GM19025 (cell line): ENCODE measurements around the gene PABPC4L.
"Not testable (repeated sequence)": the region's sequence is repeated elsewhere in the genome, so short reads cannot be mapped to it uniquely, and the experiment has no call there.

Experiments
- ATAC-seq: cut with Tn5 transposase; IDR thresholded peaks from one replicate; pipeline ENCODE4 v1.9.1; 2021; ENCODE audit warnings: mild to moderate bottlenecking, low read depth, moderate library complexity; ENCODE audit not compliant: unreplicated experiment

Gene PABPC4L

DNA sequence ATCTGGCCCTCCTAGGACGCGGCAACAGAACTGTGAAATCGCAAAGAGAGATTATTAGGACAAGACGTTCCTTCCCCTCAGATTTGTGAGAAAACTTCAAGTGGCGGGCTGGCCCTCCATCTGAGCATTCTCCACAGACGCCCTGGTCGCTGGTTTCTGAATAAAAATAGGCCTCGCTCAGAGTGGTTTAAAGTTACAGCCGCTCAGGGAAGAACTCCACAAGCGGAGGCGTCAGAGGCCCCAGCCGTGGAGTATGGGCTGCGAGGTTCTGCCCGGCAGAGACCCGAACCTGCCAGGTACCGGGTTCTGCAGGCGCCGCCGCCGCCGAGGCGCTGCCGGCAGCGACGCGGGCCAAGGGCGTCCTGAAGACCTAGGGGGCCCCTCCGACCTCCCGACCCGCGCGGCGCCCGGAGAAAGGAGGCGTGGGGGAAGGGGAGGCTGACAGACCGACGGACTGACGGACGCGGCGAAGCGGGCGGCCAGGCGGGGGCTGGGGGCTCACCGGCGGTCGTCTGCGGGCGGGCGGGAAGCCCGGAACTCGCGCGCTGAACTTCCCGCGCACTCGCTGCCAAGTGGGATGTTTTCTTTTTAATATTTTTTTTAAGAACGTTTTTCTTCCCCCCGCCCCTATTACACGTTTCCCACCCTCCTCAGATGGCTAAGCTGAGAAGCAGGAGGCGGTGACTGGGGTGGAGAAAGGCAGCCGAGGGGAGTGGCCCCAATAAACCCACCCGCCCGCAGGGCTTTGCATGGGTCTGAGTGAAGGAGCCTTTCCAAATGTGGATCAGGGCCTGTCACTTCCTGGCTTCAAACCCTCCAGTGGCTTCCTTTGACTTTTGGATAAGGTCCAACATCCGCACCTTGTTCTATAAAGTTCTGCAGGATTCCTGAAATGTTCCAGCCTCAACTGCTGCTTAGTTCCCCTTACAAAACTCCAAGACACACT, at the start of gene PABPC4L:
PABPC4L (minus strand) TSS at position 574 of the 946 bp plus-strand sequence. CDS start 770 bp downstream, outside the sequence.
- ATAC-seq = no peak

DNA sequence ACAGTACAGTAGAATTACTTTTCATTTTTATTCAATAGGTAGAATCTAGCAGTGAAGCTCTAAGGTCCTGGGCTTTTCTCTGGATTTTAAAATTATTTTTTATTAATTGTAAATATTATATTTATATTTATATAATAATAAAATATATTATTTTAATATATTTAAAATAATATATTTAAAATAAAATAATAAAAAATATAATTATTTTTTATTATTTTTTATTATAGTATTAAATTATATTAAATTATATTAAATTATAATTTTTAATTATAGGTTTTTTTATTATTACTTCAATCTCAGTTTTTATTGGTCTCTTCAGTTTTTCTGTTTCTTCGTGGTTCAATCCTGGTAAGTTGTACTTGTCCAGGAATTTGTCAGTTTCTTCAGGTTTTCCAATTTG, 49.7 kb upstream of the PABPC4L start:
- no peak for ATAC-seq

DNA sequence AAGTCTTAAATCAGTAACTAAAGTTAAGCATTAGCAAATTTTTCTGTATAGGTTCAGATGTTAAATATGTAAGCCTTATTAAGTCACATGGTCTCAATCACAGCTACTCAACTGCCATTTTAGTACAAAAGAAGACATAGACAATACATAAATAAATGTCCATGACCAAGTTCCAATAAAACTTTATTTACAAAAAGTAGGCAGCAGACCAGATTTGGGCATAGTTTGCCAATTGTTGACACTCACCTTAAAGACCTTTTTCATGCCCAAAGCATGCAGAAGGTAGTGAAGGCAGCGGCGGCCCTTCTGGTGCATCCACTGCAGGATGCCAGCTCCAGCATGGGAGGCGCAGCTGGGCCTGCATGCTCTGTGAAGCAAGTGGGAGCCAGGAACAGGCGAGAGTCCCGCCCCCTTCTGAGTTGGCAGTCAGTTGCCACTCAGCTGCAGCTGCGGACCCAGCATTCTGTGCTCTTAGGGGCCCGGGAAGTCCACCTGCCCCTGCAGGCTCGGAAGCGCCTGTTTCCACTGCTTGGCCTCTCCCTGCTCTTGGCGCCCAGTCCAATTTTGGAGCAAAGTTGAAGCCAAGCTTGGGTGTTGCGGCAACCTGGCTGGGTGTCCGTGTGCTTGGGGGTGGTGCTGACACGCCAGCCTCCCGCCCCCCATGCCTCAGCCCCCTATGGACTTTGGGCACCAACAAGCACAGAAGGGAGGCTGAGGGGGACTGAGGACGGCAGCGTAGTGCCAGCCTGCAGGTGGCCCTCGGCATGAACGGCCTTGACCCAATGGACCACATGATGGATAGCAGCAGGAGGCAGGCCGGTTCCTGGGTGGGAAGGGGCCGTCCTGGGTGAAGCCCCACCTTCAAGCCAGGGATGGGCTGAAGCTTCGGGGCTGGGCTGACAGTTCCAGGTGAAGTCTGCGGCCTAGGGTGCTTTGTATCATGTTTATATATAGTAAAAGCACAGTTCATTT, 42.4 kb upstream of the PABPC4L start:
- ATAC-seq = no peak

DNA sequence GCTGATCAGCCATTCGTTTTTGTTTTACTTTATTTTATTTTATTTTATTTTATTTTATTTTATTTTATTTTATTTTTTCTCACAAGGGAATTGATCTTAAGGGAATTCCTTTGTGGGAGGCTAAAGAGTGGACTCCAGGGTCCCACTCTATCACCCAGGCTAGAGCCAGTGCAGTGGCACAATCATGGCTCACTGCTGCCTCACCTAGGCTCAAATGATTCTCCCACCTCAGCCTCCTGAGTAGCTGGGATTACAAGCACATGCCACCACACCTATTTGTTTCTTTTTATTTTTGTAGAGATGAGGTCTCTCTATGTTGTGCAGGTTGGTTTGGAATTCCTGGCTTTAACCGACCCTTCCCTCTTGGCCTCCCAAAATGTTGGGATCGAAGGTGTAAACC, 17.5 kb upstream of the PABPC4L start:
- ATAC-seq = no peak

DNA sequence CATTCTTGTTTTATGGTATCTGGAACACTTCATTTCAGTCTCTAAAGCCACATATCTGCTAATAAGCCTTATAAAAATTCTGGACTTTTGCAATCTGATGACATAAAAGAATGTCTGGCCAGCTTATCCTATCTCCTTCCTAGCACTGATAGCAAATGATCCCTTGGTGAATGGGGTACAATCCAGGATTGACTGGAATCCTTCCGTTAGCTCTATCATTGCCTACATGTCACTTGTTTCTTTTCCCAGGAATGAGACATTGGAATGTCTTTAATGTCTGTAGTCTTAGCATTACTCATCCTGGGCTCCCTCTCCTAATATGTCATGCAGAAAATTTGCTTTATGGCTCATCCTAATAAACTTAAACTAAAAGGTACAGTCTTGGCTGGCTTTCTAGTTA, 14.8 kb upstream of the PABPC4L start:
- no peak for ATAC-seq

DNA sequence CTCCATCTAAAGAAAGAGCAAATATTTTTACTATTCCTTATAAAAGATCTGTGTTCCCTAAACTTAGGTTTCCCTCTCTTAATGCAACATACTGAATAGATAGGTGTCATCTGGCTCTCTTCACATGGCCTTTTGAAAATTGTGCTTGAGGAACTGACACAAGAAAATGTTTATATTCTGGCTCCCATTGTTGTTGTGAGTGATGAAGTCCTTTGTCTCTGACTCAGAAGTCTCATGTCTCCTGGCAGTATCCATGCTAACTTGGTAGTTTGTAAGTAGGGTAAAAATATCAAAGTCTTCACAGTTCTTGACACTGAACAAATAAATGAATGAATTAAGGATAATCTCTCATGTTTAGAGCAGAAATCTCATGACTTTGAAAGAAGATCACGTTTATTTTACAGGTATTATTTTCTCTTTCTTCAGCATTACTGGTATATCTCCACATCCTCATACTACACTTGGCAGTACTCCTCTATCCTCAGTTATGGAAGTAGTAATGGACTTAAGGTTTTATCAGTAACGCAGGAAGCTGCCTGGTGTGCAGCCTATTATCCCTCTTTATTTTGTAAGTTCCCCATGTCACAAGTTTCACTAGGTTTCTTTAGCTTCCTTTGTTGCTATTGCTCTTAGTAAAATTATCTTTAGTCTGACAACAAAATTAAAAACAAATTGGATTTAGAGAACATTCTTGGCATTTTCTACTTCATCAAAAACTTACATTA, 14.2 kb upstream of the PABPC4L start:
- ATAC-seq = no peak

DNA sequence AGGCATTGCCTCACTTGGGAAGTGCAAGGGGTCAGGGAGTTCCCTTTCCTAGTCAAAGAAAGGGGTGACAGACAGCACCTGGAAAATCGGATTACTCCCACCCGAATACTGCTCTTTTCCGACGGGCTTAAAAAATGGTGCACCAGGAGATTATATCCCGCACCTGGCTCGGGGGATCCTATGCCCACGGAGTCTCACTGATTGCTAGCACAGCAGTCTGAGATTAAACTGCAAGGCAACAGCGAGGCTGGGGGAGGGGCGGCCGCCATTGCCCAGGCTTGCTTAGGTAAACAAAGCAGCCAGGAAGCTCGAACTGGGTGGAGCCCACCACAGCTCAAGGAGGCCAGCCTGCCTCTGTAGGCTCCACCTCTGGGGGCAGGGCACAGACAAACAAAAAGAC, 6.4 kb upstream of the PABPC4L start:
- ATAC-seq = not testable (repeated sequence)

DNA sequence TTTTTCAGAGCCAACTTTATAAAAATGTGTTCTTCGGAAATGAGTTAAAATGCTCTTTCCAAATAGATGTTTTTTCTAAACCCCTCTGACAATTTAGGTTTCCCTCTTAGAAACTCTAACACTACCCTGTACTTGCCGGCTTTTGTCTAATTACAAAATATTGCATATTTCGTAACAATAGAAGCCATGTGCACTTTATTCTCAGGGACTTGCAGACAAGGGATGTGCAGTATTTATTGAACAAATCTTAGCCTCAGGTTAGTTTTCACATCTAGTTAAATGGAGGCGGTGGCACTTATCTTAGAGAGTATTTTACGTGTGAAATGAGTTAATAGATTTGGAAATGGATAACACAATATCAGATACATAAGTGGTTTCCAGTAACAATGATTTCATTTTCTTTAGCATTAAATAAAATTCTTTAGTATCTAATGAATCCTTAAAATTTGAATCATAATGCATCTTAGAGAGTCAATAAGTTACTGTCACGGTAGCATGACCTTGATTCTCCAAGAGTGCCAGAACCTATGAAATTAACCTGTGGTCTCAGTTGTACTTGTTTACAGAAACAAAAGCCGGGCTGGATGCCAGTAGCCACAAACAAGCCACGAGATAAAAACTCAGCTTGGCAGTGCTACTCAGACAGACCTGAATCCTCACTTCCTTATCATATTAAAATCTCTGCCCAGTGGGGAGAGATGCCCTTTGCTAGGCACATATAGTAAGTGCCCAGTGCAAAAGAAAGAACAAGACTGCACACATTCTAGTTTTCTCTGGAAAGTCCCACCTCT, 772 bp upstream of the PABPC4L start:
- ATAC-seq = no peak

DNA sequence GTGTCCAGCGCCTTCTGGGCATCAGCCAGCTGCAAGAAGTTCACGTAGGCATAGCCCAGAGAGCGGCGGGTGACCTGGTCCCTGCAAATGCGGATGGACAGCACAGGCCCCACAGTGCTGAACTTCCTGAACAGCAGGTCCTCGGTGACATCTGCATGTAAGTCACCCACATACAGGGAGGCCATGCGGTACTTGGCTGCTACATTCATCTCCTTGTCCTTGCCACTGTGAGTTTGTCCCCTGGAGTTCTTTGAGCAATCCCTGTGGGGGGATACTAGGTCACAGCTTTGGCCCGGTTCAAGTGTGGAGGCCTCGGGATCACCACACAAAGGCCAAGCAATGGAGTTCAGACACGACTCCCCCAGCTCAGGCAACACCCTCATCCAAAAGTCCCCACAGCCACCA, 776 bp downstream of the PABPC4L start:
- ATAC-seq = no peak

DNA sequence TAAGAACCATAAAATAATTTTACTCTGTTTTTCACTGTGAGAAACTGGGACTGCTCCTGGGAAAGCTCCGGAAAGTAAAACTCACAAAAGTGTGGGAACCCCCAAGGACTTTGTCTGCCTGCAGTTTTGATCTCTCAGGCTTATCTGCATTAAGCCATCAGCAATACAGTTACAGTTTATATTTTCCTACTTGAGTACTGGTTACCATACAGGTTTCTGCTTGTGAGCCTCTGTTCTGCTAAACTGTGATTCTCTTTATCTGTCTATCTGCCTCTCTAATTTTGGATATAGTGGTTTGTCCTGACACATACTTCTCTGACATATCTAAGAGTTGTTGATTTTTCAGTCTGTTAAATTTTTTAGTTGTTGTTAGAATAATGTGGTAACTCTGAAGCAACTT, 11.6 kb downstream of the PABPC4L start:
- ATAC-seq = no peak

DNA sequence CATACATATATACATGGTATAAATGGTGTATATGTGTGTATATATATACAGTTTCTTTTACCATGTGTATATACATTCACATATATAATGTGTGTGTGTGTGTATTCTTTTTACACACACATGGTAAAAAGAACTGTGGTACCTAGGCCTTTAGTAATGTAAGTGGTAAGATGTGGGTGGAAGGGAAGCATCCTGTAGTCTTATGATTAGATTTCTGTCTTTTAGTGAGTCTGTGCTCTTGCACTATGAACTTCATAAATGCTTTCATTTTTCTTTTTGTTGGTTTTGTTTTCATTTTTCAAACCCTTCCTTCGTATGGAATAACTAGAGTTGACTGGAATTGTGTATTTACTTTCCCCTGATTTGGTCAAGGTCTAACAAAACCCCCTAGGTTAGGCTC, 12.1 kb downstream of the PABPC4L start:
- no peak for ATAC-seq

DNA sequence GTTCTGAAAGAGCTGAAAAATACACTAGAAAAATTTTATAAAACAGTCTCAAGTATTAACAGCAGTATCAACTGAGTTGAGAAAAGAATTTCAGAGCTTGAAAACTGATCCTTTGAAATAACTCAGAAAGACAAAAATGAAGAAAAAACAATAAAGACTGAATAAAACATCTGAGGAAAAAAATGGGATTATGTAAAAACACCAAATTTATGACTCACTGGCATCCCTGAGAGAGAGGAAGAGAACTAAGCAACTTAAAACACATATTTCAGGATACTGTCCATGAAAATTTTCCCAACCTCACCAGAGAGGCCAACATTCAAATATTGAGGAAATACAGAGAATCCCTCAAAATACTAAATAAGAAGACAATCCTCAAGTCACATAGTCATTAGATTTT, 22.9 kb downstream of the PABPC4L start:
- no peak for ATAC-seq

DNA sequence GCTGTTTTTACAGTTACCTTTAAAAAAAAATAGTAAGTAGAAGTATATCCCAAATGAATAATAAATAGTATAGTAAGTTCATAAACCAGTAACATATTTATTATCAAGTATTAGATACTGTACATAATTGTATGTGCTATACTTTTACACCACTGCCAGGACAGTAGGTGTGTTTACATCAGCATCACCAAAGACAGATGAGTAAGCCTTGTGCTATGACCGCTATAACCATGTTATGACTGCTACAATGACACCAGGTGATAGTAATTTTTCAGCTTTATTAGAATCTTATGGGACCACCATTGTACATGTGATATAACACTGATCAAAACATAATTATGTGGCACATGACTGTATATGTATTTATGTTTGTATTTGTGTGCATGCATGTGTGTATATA, 27.3 kb downstream of the PABPC4L start:
- no peak for ATAC-seq

DNA sequence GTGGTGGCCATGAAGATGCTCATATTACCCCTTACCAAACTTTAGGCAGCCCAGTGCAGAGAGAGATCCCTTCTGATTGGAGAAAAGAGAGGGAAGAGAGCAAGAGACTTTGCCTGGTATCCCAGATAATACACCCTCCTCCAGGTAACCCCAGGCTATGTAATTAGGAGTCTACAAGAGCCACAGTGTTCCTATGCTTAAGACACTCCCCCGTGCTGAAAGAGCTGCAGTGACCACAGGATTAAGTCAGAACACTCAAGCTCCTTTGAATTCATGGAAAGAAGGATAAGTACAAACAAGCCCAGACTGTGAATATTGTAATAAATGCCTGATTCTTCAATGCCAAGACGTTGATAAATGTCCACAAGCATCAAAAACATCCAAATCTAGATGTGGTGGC, 41.4 kb downstream of the PABPC4L start:
- no peak for ATAC-seq

DNA sequence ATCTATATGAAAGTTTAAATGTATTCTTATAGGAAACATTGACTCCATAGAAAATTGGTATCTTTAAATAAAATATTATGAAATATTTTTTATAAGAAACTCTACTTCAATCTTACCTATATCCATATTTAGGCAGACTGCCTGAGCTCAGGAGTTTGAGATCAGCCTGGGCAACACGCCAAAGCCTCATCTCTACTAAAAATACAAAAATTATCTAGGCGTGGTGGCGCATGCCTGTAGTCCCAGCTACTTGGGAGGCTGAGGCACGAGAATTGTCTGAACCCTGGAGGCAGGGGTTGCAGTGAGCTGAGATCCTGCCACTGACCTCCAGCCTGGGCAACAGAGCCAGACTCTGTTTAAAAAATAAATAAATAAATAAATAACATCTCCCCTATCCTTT, 47.5 kb downstream of the PABPC4L start:
- ATAC-seq = no peak

DNA sequence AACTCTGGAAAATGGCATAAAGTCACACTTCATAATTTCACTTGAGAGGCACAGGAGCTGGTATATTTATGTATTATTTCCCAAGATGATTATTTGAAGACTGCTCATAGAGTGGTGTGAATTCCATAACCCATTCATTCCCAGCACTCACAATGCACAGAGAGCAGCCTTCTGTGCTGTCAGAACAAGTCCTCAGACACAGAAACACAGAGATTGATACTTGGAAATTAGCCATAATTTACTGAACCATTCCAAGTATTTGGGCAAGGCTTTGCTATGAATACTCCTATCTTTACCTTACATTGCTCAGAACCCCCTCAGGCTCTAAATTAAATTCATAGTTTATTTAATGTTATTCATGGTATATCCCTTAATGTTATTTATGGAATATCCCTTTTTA, 53.6 kb downstream of the PABPC4L start:
- no peak for ATAC-seq
